ENCODE results near the gene IHH.

DNA sequence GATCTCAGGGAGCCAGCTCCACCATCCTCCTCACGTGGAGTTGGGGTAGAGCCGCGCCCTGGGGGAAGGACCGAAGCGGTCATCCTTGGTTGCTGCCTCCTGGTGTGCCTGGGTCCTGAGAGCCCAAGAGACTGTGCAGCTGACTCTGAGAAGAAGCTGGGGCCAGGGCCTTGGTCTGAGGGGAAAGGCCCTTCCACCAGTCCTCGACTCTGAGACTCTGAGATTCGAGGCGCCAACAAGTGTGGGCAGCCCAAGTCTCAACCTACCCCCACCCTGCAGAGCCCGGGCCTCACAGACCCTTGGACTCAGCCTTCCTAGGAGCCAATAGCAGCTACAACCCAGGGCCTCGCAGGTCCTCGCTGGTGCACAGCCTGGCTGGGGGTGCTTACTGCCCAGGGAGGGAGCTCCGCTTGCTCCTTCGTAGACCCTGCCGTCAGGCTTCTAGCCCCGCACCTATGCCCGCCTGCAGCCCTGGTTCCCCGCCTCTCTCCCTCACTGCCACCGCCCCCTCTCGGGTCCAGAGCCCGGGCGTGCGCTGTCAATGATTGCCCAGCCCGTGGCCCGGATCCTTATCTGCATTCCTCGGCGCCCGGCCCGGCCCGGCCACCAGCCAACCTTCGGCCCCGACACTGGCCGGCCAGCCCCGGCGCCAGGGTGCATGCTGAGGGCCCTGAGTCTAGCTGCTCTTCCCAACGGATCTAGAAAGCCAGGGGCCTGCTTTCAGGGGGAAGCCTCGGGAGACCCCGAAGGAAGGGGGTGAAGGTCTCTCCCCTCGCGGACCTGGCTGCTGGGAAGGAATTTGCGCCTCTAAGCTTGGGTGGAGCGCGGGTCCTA, 2.0 kb downstream of the IHH start:
- TF ChIP-seq EZH2 (IDR thresholded peaks at IDR 0.05; ENCODE audit: borderline replicate concordance, low read depth, low read length, severe bottlenecking) (peak; percentile 76), CTCF (IDR thresholded peaks at IDR 0.05; ENCODE audit: extremely low read depth in 1 of 2, insufficient read depth in 1 of 2, low read depth in 1 of 2, low read length in 2 of 2) (no peak), POLR2A (IDR thresholded peaks at IDR 0.05; ENCODE audit: low read depth, low read length) (no peak)

Measured in endothelial cell of umbilical vein (primary cell).